ENCODE measurements around the gene GCDH.

DNA sequence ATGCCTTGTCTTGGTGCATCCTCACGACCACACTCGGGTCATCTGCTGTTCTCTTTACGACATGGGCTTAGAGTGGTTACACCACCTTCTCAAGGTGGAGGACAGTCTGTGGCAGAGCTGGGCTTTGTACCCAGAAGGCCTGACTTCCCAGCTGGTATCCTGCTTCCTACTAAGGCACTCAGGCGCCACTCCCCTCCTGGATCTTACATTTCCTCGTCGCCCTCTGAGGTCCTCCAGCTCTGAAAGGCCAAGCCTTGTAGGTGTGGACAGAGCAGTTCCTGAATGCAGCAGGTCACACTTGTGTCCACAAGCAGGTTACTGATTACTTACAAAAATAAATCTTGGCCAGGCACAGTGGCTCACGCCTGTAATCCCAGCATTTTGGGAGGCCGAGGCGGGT lies 16.2 kb downstream of the GCDH start:
- TF ChIP-seq SP1 (IDR thresholded peaks at IDR 0.05; ENCODE audit: low read depth, low read length) (no peak), POLR2AphosphoS5 (IDR thresholded peaks at IDR 0.05; ENCODE audit: low read depth, low read length) (no peak; the same call in 1 of the 2 replicates), SIN3A (conservative IDR thresholded peaks at IDR 0.05 in 1 of 2, IDR thresholded peaks at IDR 0.05 in 1 of 2; ENCODE audit: low read depth in 1 of 2, low read length in 2 of 2) (no peak), SRF (IDR thresholded peaks at IDR 0.05; ENCODE audit: low read depth, low read length) (no peak), RXRA (IDR thresholded peaks at IDR 0.05; ENCODE audit: insufficient read depth, low read depth, low read length) (no peak), EP300 (IDR thresholded peaks at IDR 0.05; ENCODE audit: borderline replicate concordance in 1 of 2, low read depth in 2 of 2, low read length in 2 of 2) (no peak), RAD21 (IDR thresholded peaks at IDR 0.05 in 1 of 2, conservative IDR thresholded peaks at IDR 0.05 in 1 of 2; ENCODE audit: low read depth in 2 of 2, low read length in 2 of 2) (no peak), JUN (IDR thresholded peaks at IDR 0.05; ENCODE audit: low read depth, low read length) (no peak), JUND (IDR thresholded peaks at IDR 0.05; ENCODE audit: low read length) (no peak), EZH2 (IDR thresholded peaks at IDR 0.05; ENCODE audit: low read depth, low read length, severe bottlenecking) (no peak)
- TF ChIP-seq, protein P1, sequence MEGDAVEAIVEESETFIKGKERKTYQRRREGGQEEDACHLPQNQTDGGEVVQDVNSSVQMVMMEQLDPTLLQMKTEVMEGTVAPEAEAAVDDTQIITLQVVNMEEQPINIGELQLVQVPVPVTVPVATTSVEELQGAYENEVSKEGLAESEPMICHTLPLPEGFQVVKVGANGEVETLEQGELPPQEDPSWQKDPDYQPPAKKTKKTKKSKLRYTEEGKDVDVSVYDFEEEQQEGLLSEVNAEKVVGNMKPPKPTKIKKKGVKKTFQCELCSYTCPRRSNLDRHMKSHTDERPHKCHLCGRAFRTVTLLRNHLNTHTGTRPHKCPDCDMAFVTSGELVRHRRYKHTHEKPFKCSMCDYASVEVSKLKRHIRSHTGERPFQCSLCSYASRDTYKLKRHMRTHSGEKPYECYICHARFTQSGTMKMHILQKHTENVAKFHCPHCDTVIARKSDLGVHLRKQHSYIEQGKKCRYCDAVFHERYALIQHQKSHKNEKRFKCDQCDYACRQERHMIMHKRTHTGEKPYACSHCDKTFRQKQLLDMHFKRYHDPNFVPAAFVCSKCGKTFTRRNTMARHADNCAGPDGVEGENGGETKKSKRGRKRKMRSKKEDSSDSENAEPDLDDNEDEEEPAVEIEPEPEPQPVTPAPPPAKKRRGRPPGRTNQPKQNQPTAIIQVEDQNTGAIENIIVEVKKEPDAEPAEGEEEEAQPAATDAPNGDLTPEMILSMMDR (IDR thresholded peaks at IDR 0.05; ENCODE audit: control extremely low read depth in 1 of 3, insufficient read depth in 1 of 3, low read depth in 1 of 3, low read length in 3 of 3), result no peak
